Mesothelial cell of epicardium (in vitro differentiated cells): ENCODE measurements around the gene GDF9. TPM values are rescaled to one million over a fixed set of nuclear protein-coding genes. Genes with fewer than 3 reads are reported as not detected.
A peak's percentile ranks its signal among the peaks of the same experiment; 100 is the strongest.

ENCODE experiments used
- DNase-seq, 2 experiments: peaks; one replicate each; pipeline ENCODE4 v3.0.0; 2021; ENCODE audit warnings: low spot score in 2 of 2; ENCODE audit not compliant: unreplicated experiment in 2 of 2
- H3K27ac Mint-ChIP-seq: 2 replicates; pipeline ENCODE4 v1.8.0; 2021; ENCODE audit warnings: mixed read lengths
- H3K27me3 Mint-ChIP-seq: 2 replicates; pipeline ENCODE4 v1.8.0; 2021; ENCODE audit warnings: low read depth, mixed read lengths
- H3K36me3 Mint-ChIP-seq: 2 replicates; pipeline ENCODE4 v1.8.0; 2021; ENCODE audit warnings: mixed read lengths
- H3K4me1 Mint-ChIP-seq: 2 replicates; pipeline ENCODE4 v1.8.0; 2021; ENCODE audit warnings: mixed read lengths
- H3K4me3 Mint-ChIP-seq: 2 replicates; pipeline ENCODE4 v1.8.0; 2021; ENCODE audit warnings: mild to moderate bottlenecking, moderate library complexity, mixed read lengths
- H3K9me3 Mint-ChIP-seq: 2 replicates; pipeline ENCODE4 v1.8.0; 2021; ENCODE audit warnings: mixed read lengths
- total RNA-seq: library from RNA; stranded (reverse); gene quantifications from 3 replicates; pipeline ENCODE4 v1.2.1, GENCODE V29; 2021
- TF ChIP-seq, protein P1 (sequence below): fragments of 200-600 bp; sonication (generic); IDR thresholded peaks from one replicate; pipeline ENCODE4 v1.5.0; 2021; ENCODE audit warnings: antibody characterized with exemption; ENCODE audit not compliant: unreplicated experiment

The GDF9 gene, protein sequence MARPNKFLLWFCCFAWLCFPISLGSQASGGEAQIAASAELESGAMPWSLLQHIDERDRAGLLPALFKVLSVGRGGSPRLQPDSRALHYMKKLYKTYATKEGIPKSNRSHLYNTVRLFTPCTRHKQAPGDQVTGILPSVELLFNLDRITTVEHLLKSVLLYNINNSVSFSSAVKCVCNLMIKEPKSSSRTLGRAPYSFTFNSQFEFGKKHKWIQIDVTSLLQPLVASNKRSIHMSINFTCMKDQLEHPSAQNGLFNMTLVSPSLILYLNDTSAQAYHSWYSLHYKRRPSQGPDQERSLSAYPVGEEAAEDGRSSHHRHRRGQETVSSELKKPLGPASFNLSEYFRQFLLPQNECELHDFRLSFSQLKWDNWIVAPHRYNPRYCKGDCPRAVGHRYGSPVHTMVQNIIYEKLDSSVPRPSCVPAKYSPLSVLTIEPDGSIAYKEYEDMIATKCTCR
- total RNA-seq: 0.93 to 1.2 TPM (median 0.98 TPM) in 3 replicates

DNA sequence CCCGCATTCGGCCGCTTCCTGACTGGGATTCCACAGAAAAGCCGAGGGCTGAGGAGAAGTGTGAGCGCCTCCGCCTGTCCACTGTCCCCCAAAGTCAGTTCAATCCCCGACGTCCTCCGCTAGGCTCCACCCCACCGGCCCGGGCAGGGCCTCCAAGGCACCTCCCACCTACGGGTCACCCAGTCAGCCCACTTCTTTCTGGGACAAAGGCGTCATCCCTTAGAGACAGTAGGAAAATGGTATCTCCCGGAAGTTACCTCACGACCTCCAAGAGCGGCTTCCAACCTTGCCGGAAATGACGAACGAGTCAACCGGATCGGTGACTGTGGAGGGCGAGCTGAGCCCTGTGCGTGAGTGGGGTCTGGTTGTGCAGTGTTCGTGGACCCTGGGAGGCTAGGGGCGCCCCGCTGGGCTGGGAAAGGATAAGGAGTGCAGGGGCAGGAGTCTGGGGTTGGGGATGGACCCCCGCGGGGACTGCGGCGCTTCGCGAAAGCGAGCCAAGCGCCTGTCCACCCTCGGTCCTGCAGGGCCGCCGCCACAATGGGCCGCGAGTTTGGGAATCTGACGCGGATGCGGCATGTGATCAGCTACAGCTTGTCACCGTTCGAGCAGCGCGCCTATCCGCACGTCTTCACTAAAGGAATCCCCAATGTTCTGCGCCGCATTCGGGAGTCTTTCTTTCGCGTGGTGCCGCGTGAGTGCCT, at the start of gene GDF9, which contains the start of gene UQCRQ:
Gene GDF9, minus strand, starts transcription at position 128 of the 704 bp plus-strand sequence. CDS start 1,936 bp downstream, outside the sequence.
Gene UQCRQ, plus strand, starts transcription at position 301 of the 704 bp plus-strand sequence. Its CDS starts 240 bp downstream, at position 541.
- Mint-ChIP-seq H3K9me3 (no peaks in the 10 kb centered on the region), H3K4me1 (peaks cover 25% of the 10 kb centered on the region), H3K27ac (peak within 1 kb of the TSS; percentile 99), H3K4me3 (peak within 1 kb of the TSS; percentile 96), H3K36me3 (peaks cover 3% of the 10 kb centered on the region), H3K27me3 (no peaks in the 10 kb centered on the region)
- DNase-seq: peak; percentile 74 to 85
- TF ChIP-seq, protein P1, sequence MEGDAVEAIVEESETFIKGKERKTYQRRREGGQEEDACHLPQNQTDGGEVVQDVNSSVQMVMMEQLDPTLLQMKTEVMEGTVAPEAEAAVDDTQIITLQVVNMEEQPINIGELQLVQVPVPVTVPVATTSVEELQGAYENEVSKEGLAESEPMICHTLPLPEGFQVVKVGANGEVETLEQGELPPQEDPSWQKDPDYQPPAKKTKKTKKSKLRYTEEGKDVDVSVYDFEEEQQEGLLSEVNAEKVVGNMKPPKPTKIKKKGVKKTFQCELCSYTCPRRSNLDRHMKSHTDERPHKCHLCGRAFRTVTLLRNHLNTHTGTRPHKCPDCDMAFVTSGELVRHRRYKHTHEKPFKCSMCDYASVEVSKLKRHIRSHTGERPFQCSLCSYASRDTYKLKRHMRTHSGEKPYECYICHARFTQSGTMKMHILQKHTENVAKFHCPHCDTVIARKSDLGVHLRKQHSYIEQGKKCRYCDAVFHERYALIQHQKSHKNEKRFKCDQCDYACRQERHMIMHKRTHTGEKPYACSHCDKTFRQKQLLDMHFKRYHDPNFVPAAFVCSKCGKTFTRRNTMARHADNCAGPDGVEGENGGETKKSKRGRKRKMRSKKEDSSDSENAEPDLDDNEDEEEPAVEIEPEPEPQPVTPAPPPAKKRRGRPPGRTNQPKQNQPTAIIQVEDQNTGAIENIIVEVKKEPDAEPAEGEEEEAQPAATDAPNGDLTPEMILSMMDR: no peak

DNA sequence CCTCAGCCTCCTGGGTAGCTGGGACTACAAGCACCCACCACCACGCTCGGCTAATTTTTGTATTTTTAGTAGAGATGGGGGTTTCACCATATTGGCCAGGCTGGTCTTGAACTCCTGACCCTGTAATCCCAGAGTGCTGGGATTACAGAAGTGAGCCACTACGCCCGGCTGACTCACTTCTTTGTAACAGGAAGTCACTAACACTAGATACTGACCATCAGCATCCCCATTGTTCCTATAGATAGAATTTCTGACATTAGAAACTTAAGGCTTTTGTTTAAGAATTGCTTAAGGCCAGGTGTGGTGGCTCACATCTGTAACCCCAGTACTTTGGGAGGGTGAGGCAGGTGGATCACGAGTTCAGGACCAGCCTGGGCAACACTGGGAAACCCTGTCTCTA, 49.4 kb upstream of the GDF9 start:
- Mint-ChIP-seq H3K36me3 (peaks cover 36% of the 10 kb centered on the region), H3K4me3 (no peak overlapping the region), H3K9me3 (no peaks in the 10 kb centered on the region), H3K27ac (no peak overlapping the region), H3K27me3 (no peaks in the 10 kb centered on the region), H3K4me1 (no peaks in the 10 kb centered on the region)
- TF ChIP-seq, protein P1: no peak
- no peak for DNase-seq

DNA sequence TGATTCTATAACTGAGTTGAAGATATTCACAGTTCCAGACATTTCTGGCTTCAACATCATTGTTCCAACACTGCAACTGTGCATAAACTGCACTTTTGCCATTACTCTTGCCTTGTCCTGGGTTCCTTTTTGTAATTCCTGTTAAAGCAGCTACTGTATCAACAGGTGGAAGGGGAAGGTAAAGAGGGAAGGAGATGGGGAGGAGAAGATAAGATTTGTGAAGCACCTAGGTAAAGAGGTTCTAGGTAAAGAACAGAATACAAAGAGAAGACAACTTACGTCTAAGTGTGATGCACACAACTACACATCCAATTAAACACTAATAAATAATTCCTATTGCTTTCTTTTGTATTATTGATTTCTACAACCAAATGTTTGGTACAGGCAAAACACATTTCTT, 43.4 kb upstream of the GDF9 start:
- Mint-ChIP-seq H3K9me3 (no peaks in the 10 kb centered on the region), H3K36me3 (peaks cover 22% of the 10 kb centered on the region), H3K27me3 (no peaks in the 10 kb centered on the region), H3K4me1 (no peaks in the 10 kb centered on the region), H3K4me3 (no peak overlapping the region), H3K27ac (no peak overlapping the region)
- TF ChIP-seq, protein P1: no peak
- DNase-seq: no peak

DNA sequence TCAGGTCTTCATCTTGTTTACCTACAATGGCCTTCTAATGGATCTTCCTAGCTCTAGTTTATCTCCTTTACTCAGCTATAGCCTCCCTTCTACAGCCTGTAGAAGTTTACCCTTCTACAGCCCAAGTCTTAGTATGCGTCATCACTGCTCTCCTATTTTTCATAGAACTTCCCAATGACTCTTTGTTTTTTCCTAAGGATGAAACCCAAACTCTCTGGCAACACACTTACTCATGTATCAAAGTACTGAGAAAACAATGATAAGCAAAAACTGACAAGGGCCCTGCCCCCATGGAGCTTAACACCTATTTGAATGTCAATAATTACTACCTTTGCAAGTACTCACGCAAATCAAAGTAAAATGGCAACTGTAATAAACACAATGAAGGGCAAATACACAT, 40.9 kb upstream of the GDF9 start:
- no peak overlapping the region for H3K4me3 Mint-ChIP-seq
- no peak for DNase-seq
- no peak overlapping the region for H3K27ac Mint-ChIP-seq
- H3K9me3 Mint-ChIP-seq: no peaks in the 10 kb centered on the region
- TF ChIP-seq, protein P1: no peak
- H3K36me3 Mint-ChIP-seq: peaks cover 23% of the 10 kb centered on the region
- no peaks in the 10 kb centered on the region for H3K27me3 Mint-ChIP-seq
- no peaks in the 10 kb centered on the region for H3K4me1 Mint-ChIP-seq

DNA sequence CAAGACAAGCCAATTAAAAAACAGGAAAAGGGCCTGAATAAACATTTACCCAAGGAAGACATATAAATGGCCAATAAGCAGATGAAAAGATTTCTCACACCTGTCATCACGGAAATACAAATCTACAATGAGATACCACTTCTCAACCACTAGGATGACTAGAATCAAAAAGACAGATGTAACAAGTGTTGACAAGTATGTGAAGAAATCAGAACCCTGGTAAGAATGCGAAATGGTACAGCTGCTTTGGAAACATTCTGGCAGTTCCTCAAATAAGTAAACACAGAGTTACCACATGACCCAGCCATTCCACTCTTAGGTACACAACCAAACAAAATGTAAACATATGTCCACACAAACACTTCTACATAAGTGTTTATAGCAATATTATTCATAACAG, 39.7 kb upstream of the GDF9 start:
- no peaks in the 10 kb centered on the region for H3K27me3 Mint-ChIP-seq
- no peak overlapping the region for H3K27ac Mint-ChIP-seq
- peaks cover 21% of the 10 kb centered on the region for H3K36me3 Mint-ChIP-seq
- H3K4me3 Mint-ChIP-seq: no peak overlapping the region
- no peaks in the 10 kb centered on the region for H3K9me3 Mint-ChIP-seq
- TF ChIP-seq, protein P1: peak; percentile 35
- no peaks in the 10 kb centered on the region for H3K4me1 Mint-ChIP-seq
- DNase-seq: no peak
